Measurements from ENCODE around the gene NACC1.

The NACC1 gene

GRCh38 chr19:13117772-13118423 is at the start of gene NACC1:
Gene NACC1, plus strand, starts transcription at chr19:13118264. Its CDS starts 16,944 bp downstream, at chr19:13135208.
- peak; percentile 91 for DNase-seq

DNA sequence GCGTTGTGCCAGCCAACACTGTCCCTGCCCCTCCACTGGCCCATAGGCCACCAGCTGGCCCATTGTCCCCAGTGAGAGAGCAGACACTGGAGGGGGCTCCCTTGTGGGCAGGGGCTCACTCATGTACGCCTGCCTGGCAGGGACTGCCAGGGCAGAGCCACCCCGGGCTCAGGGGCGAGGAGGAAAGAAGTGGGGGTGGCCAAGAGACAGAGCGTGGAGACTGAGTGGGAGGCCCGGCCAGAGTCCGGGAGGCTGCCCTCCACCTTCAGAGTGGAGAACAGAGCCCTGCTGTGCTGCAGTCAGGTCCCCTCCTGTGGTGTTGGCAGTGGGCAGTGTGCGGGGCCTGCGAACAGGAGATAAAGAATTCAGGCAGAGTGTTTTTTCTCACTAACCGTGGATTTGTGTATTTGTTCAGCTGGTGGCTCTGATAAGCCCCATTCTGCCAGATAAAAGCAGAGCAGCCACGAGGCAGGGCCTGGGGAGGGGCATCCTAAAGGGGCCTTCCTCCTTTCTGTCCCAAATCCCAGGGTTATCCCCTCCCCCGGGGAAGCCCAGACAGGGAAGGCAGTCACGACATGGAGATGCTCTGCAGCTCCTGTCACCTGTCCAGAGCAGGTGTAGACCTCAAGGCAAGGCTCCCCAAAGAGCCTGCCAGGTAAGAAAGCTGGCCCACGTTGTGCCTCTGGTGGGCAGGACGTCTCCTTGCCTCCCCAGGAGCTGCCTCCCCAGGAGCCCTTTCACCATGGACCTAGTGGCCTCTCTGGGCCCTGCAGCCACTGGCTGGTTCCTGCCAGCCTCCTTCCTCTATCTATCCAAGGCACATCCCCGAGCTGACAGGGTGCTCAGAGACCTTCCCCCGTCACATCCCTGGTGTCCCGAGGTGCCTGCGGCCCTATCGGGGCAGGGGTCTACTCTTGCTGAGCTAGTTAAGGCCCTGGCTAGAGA is 48.4 kb upstream of the NACC1 start:
- DNase-seq, result no peak

DNA sequence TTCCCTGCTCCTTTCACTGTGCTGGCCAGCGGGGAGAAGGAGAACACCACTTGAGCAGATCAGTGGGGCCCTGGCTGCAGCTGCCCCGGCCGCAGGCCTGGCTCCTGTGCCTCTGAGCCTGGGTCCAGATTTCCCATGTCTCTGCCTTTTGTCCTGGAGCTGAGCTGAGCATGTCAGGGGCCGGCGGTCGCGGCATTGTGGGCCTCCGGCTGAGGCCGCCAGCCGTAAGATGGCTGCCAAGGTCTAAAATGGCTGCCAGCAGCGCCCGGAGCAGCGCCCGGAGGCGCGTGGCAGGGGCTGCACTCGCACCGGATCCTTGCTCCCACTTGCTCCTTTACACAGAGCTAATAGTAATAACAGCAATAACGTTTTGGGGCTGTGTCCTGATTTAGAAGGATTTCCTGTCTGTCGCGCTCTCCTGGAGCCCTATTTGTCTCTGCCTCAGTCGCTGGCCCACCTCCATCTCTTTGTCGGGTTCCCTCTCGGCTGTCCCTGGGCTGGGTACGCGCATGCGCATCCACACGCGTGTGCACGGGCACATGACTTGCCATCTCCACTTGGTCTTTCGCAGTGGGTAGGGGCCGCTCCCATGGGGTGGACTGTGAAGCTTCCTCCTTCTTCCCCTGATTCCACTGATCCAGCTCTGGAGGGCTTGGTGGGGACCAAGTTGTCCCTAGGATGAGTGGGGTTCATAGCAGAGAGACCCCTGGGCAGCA is 47.5 kb upstream of the NACC1 start:
- DNase-seq, result no peak

- DNase-seq, result no peak
Observed at GRCh38 chr19:13071444-13072187, 46.4 kb upstream of the NACC1 start.

- no peak for DNase-seq
Observed at GRCh38 chr19:13072188-13072908, 45.7 kb upstream of the NACC1 start.

- DNase-seq, result no peak
Observed at GRCh38 chr19:13073263-13073662, 44.8 kb upstream of the NACC1 start.

DNA sequence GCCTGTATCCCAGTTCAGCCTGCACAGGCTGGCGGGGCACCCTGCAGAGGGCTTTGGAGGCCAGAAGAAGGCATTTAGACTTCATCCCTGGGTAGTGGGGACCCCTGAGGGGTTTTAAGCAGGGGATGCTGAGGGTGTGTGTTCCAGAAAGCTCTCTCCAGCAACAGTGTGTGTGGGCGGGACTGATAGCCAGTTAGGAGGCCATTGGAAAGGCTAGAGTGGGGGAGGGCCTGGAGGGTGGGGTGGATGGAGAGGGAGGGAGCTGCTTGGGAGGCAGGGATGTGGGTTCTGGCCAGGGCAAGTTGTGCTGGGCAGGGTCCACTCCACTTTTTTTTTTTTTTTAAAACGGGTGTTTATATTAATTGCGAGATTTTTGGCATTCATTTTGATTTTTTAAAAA is 43.7 kb upstream of the NACC1 start:
- no peak for DNase-seq

GRCh38 chr19:13076320-13076719 is 41.7 kb upstream of the NACC1 start:
- no peak for DNase-seq

DNA sequence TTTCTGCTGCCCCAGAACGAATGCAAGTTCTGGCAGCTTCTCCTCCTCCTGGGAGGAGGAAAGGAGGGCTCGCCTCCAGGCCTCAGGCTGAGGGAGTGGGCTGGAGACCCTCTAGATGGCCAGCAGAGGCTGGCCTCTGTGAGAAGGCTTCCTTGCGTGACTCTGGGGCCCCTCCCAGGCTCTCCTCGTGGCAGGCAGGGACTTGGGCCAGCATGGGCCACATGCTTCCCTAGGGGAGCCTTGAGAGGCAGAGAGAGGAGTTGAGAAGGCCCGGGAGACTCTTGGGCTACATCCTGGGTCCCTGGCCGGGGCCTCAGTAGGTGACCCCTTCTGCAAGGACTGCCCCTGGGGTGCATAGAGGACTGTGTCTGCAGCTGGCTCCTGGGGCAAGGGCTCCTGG is 41.3 kb upstream of the NACC1 start:
- DNase-seq, result no peak

DNA sequence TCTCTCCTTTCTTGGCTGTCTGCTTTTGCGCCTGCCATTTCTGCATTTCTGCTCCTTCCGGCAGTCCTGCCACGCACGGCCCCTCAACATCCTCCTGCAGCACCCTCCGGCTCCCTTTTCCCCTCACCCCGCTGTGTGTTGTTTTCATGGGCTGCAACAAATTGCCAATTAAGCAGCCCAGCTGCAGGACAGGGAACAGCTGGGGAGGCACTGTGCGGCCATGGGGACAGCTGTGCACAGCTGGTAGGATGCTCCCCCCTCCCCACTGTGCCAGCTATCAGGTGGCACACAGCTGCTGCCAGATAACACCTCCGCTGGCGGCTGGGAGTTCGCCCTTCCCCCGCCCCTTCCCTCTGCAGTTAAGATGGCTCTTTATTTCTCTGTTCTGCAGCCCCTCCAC is 40.8 kb upstream of the NACC1 start:
- no peak for DNase-seq

GRCh38 chr19:13078381-13078780 is 39.7 kb upstream of the NACC1 start:
- DNase-seq, result no peak

GRCh38 chr19:13078897-13079541 is 39.0 kb upstream of the NACC1 start:
- DNase-seq, result no peak

DNA sequence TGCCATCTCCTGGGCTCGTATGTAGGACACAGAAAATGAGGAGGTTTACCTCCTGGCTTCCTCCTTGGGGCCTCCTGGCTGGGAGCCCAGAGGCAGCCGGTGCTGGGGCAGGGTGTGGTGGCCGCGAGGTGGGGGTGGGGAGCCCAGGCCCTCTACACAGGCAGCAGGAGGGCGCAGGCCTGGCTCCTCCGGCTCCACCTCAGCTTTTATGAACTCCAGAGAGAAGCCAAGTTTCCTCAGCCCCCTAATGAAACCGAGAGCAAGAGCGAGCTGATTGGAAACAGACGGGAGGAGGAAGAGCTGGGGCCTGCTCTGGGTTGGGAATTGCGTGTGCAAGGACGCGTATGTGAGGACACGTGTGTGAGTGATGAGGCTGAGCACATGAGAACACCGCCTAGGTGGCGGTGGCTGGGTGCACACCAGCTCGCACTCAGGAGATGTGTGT is 38.5 kb upstream of the NACC1 start:
- peak; percentile 91 for DNase-seq

- peak; percentile 68 for DNase-seq
Observed at GRCh38 chr19:13082192-13083007, 35.7 kb upstream of the NACC1 start.

- no peak for DNase-seq
Observed at GRCh38 chr19:13083008-13083404, 35.1 kb upstream of the NACC1 start.

DNA sequence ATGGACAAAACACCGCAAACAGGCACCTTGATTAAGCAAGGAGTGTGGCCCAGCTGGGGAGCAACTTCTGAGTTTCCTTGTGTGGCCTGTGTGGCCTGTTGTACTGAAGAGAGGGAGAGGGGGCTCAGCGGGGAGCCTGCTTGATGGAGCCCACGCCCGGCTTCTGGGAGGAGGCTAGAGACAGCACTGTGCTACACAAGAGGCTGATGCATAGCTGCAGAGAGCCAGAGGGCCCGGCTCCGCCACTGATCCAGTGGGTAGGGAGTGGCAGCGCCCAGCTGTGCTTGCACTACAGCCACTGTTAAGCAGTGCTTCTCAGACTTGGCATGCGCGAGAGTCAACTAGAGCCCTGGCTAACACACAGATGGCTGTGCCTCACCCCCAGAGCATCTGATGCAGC is 34.4 kb upstream of the NACC1 start:
- no peak for DNase-seq

GRCh38 chr19:13085666-13086065 is 32.4 kb upstream of the NACC1 start:
- no peak for DNase-seq

DNA sequence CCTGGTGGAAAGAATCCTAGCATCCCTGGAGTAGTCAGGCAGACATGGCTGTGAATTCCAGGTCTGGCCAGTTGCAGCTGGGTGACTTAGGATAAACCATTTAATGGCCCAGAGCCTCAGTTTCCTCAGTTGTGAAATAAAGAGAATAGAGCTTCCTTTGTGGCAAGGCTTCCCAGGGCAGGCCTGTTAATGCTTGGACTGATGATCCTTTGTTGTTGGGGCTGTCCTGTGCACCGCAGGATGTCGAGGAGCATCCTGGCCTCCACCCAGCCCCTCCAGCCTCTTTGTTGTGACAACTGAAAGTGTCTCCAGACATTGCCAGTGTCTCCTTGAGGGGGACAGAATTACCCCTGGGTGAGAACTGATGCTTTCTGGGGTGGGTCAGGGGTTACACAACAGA is 31.7 kb upstream of the NACC1 start:
- DNase-seq, result no peak

- no peak for DNase-seq
Observed at GRCh38 chr19:13087295-13087694, 30.8 kb upstream of the NACC1 start.

GRCh38 chr19:13087795-13088537 is 30.1 kb upstream of the NACC1 start:
- DNase-seq, result no peak
